GM12878 (cell line): Measurements from ENCODE around the gene PTPRD. TPM values are rescaled to one million over a fixed set of nuclear protein-coding genes. Genes with fewer than 3 reads are reported as not detected.

Experiments
- ATAC-seq: fragments of 200-7000 bp; cut with Tn5 transposase; 3 replicates; pipeline ENCODE4 v1.9.1; 2020; ENCODE audit warnings: mild to moderate bottlenecking, moderate library complexity
- BruUV-seq: library from RNA; stranded (reverse); fragments of 400-500 nt; replicated peaks from 2 replicates; lab custom pipeline; 2021; lab: Mats Ljungman, UMichigan
- CTCF ChIA-PET: fragments of 300-600 bp; sonication (Branson Sonifier 250); formaldehyde crosslinking; extraction: SDS; loops from one replicate; lab custom pipeline; 2021; ENCODE audit warnings: inconsistent platforms; lab: Yijun Ruan, JAX
- POLR2A ChIA-PET: fragments of 350-600 bp; formaldehyde crosslinking; extraction: SDS; loops from one replicate; lab custom pipeline; 2021; ENCODE audit warnings: inconsistent platforms; lab: Charles Lee
- RAD21 ChIA-PET: fragments of 300-600 bp; sonication (Branson Sonifier 250); formaldehyde crosslinking; loops from one replicate; lab custom pipeline; 2023; ENCODE audit warnings: antibody characterized with exemption; ENCODE audit not compliant: unreplicated experiment; lab: Charles Lee
- SMC1A ChIA-PET: fragments of 300-600 bp; sonication (Branson Sonifier 250); formaldehyde crosslinking; loops from one replicate; lab custom pipeline; 2023; ENCODE audit not compliant: unreplicated experiment, uncharacterized antibody; lab: Charles Lee
- DNase-seq: peaks from one replicate; pipeline ENCODE4 v3.0.0-alpha.2; 2011; ENCODE audit warnings: low read depth, low spot score
- FAIRE-seq: peaks from 3 replicates; lab custom pipeline; 2011; peaks lifted over from hg19 to GRCh38; lab: Jason Lieb, UNC
- H2AFZ ChIP-seq: 2 replicates; pipeline ENCODE4 v1.6.0; 2011; ENCODE audit warnings: low read depth, low read length, control low read depth; ENCODE audit not compliant: control insufficient read depth
- H3K27ac ChIP-seq: 2 replicates; pipeline ENCODE4 v1.5.1; 2011; ENCODE audit warnings: control low read depth; ENCODE audit not compliant: control insufficient read depth, insufficient read depth
- H3K27me3 ChIP-seq, 2 experiments: replicated peaks in 1 of 2; 2 replicates each; pipeline versions ENCODE4 v1.6.0 to v1.6.1; 2011; ENCODE audit warnings: low read length in 1 of 2; ENCODE audit not compliant: control insufficient read depth in 2 of 2, insufficient read depth in 2 of 2
- H3K36me3 ChIP-seq, 2 experiments: 2 replicates each; pipeline ENCODE4 v1.5.1; 2011; ENCODE audit warnings: low read length in 1 of 2; ENCODE audit not compliant: control insufficient read depth in 2 of 2, insufficient read depth in 2 of 2
- H3K4me1 ChIP-seq: 2 replicates; pipeline ENCODE4 v1.6.1; 2011; ENCODE audit warnings: mild to moderate bottlenecking, low read length, moderate library complexity, mixed read lengths; ENCODE audit not compliant: control insufficient read depth, insufficient read depth
- H3K4me2 ChIP-seq: 2 replicates; pipeline ENCODE4 v1.6.0; 2011; ENCODE audit warnings: control low read depth; ENCODE audit not compliant: control insufficient read depth, insufficient read depth
- H3K4me3 ChIP-seq: fragments of 200-600 bp; sonication (generic); 2 replicates; pipeline ENCODE4 v1.5.1; 2016
- H3K79me2 ChIP-seq: 2 replicates; pipeline ENCODE4 v1.6.0; 2011; ENCODE audit warnings: low read length; ENCODE audit not compliant: control insufficient read depth, insufficient read depth
- H3K9ac ChIP-seq: 2 replicates; pipeline ENCODE4 v1.8.0; 2011; ENCODE audit warnings: low read length, control low read depth, mixed read lengths; ENCODE audit not compliant: control insufficient read depth, insufficient read depth
- H3K9me3 ChIP-seq: replicated peaks from 3 replicates; pipeline ENCODE4 v1.5.1; 2011; ENCODE audit warnings: mild to moderate bottlenecking, low read length; ENCODE audit not compliant: control insufficient read depth, insufficient read depth
- H4K20me1 ChIP-seq: 2 replicates; pipeline ENCODE4 v1.6.0; 2011; ENCODE audit not compliant: control insufficient read depth, insufficient read depth
- CHD2 ChIP-seq: IDR thresholded peaks from 2 replicates; pipeline ENCODE4 v1.6.1; 2011; ENCODE audit warnings: low read depth, low read length, improper control_type of control experiment, borderline replicate concordance
- DPF2 ChIP-seq: fragments of 450-650 bp; IDR thresholded peaks from 2 replicates; pipeline ENCODE4 v1.6.1; 2017; ENCODE audit warnings: mild to moderate bottlenecking
- NFYB ChIP-seq: IDR thresholded peaks from 2 replicates; pipeline ENCODE4 v1.6.1; 2011; ENCODE audit warnings: low read depth, mild to moderate bottlenecking, low read length, improper control_type of control experiment, moderate library complexity; ENCODE audit not compliant: insufficient read depth
- RBBP5 ChIP-seq: fragments of 200-600 bp; sonication (generic); conservative IDR thresholded peaks from 2 replicates; pipeline ENCODE4 v1.6.1; 2016
- WGBS: methylation state at CpG from one replicate; pipeline ENCODE4 v1.1.6; 2016; ENCODE audit warnings: low lambda C conversion rate; ENCODE audit not compliant: insufficient replicate concordance, insufficient coverage; ENCODE audit errors: missing lambda C conversion rate; 5-methylcytosine and 5-hydroxymethylcytosine counted together
- in situ Hi-C: fragments of 300-500 bp; cut with MboI; formaldehyde crosslinking; loops from 9 replicates; pipeline ENCODE4 v1.14.3; 2018; ENCODE audit warnings: mixed read lengths
- intact Hi-C: fragments of 100-400 bp; cut with micrococcal nuclease; formaldehyde crosslinking; loops from one replicate; pipeline ENCODE4 v1.14.2; 2022; ENCODE audit not compliant: unreplicated experiment
- polyA plus RNA-seq, 11 experiments: library from polyadenylated mRNA; depleted of rRNA in 4 of 11; unstranded in 6 of 11; stranded (reverse) in 5 of 11; fragments of >200 nt; fragmentation: Nextera tagmentation in 4 of 11; fragmentation: Illumina TruSeq in 1 of 11; extraction: Ambion mirVana in 4 of 11; extraction: Trizol in 1 of 11; gene quantifications; 1 replicate in 1 of 11; 2 replicates in 10 of 11; pipeline versions ENCODE4 v1.2.1 to v1.2.3, GENCODE V29; 2011 to 2016; ENCODE audit warnings: inconsistent platforms in 2 of 11, missing spikeins in 2 of 11, low read depth in 1 of 11
- total RNA-seq, 4 experiments: library from RNA; depleted of rRNA in 3 of 4; stranded (reverse); fragments of >200 nt in 3 of 4; fragmentation: Illumina TruSeq in 1 of 4; extraction: Trizol in 1 of 4; gene quantifications; 2 replicates each; pipeline versions ENCODE4 v1.2.1 to v1.2.3, GENCODE V29; 2013 to 2021
- TF ChIP-seq, protein P1 (sequence below): fragments of 450-650 bp; IDR thresholded peaks from 2 replicates; pipeline ENCODE4 v1.6.1; 2017; ENCODE audit warnings: low read depth, mild to moderate bottlenecking, moderate library complexity
- TF ChIP-seq, protein P2 (sequence below): IDR thresholded peaks from 2 replicates; pipeline ENCODE4 v1.6.1; 2012; ENCODE audit warnings: mild to moderate bottlenecking, low read depth, low read length
- TF ChIP-seq, protein P3 (sequence below): fragments of 150-350 bp; IDR thresholded peaks from 2 replicates; pipeline ENCODE4 v1.6.1; 2016; ENCODE audit warnings: low read depth, low read length

PTPRD gene
- total and polyA plus RNA-seq, 10 of the 15 experiments (the other 5 are each of a cell fraction or from before 2014, with no cell fraction given), result under 0.01 to 0.05 (median 0.01) TPM; not detected in 7

DNA sequence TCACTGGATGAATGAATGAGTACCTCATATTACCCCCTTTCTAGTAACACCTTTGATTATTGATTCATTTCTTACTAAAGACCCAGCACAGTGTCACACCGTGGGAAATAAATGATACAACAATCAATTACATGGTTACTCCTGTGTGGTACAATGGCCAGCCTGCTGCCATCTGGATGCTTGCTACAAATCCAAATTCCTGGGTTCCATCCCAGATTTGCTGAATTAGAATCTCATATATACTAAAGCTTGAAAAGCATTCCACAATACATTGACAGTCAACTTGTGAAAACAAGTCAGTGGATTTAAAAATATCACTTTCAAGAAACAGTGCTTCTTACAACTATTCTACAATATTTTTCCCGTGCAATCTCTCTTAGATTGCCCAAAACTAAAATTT, 989.3 kb downstream of the PTPRD start:
- Histone ChIP-seq H3K4me3 (no peak overlapping the region), H3K79me2 (no peaks in the 10 kb centered on the region), H3K36me3 (no peaks in the 10 kb centered on the region), H3K27ac (no peak overlapping the region), H2AFZ (no peak overlapping the region), H3K27me3 (no peaks in the 10 kb centered on the region), H3K4me1 (no peaks in the 10 kb centered on the region), H4K20me1 (no peaks in the 10 kb centered on the region), H3K4me2 (no peak overlapping the region), H3K9me3 (no peaks in the 10 kb centered on the region)
- 0% methylated on average over 2 of the region's 2 CpGs for WGBS
- DNase-seq (no peak), FAIRE-seq (no peak), ATAC-seq (no peak)
- SMC1A ChIA-PET, result no interaction called here
- CTCF ChIA-PET, result no interaction called here
- BruUV-seq, result no TSS peak
- intact Hi-C loops, result no loop called here
- POLR2A ChIA-PET, result no interaction called here
- RAD21 ChIA-PET, result no interaction called here
- no peak for TF ChIP-seq DPF2
- no peak for TF ChIP-seq CHD2
- TF ChIP-seq RBBP5, result no peak
- no peak for TF ChIP-seq NFYB
- TF ChIP-seq, protein P1, sequence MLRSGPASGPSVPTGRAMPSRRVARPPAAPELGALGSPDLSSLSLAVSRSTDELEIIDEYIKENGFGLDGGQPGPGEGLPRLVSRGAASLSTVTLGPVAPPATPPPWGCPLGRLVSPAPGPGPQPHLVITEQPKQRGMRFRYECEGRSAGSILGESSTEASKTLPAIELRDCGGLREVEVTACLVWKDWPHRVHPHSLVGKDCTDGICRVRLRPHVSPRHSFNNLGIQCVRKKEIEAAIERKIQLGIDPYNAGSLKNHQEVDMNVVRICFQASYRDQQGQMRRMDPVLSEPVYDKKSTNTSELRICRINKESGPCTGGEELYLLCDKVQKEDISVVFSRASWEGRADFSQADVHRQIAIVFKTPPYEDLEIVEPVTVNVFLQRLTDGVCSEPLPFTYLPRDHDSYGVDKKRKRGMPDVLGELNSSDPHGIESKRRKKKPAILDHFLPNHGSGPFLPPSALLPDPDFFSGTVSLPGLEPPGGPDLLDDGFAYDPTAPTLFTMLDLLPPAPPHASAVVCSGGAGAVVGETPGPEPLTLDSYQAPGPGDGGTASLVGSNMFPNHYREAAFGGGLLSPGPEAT, result no peak
- TF ChIP-seq, all 136 proteins: peak for 0
- in situ Hi-C loops, result no loop called here
- H3K9ac ChIP-seq, result no peak overlapping the region

DNA sequence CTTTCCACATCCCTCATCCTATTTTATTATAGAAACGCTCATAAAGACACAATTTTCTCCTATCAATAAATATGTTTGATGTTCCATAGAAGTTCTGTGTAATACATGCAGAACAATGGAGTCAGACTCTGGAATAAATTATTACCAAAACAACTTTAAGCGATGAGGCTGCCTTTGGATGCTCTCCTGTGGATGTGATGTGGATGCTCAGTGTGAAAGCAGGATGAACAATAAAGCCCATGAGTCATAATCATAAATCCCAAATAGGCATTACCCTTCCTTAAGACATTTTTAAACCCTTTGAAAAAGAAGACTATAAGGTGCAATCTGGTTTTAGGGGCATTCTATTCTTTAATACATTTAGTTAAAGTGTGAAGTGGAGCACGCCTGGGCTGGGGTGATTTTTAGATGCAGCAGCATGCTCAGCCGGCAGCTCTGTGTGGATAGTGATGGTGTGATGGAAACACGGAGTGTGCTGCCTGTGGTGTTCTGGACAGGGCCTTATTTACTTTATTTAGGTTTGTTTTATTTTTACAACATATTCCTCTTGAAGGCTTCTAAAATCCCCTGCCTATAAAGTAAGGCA, 991.4 kb downstream of the PTPRD start:
- Histone ChIP-seq H4K20me1 (no peaks in the 10 kb centered on the region), H3K27ac (no peak overlapping the region), H3K4me1 (no peaks in the 10 kb centered on the region), H3K36me3 (no peaks in the 10 kb centered on the region), H3K9me3 (no peaks in the 10 kb centered on the region), H3K9ac (no peak overlapping the region), H2AFZ (no peak overlapping the region), H3K4me2 (no peak overlapping the region), H3K79me2 (no peaks in the 10 kb centered on the region), H3K27me3 (no peaks in the 10 kb centered on the region), H3K4me3 (no peak overlapping the region)
- in situ Hi-C loops, result no loop called here
- intact Hi-C loops, result no loop called here
- ChIA-PET SMC1A (no interaction called here), RAD21 (no interaction called here), CTCF (interaction anchor here (1.0 kb wide), 1 partner anchor 15 kb away, joined by 3 read pairs; no protein-coding TSS in a partner anchor), POLR2A (no interaction called here)
- DNase-seq (no peak), FAIRE-seq (no peak), ATAC-seq (no peak)
- WGBS, result 38% methylated on average over 5 of the region's 5 CpGs
- BruUV-seq, result no TSS peak
- TF ChIP-seq, protein P2, sequence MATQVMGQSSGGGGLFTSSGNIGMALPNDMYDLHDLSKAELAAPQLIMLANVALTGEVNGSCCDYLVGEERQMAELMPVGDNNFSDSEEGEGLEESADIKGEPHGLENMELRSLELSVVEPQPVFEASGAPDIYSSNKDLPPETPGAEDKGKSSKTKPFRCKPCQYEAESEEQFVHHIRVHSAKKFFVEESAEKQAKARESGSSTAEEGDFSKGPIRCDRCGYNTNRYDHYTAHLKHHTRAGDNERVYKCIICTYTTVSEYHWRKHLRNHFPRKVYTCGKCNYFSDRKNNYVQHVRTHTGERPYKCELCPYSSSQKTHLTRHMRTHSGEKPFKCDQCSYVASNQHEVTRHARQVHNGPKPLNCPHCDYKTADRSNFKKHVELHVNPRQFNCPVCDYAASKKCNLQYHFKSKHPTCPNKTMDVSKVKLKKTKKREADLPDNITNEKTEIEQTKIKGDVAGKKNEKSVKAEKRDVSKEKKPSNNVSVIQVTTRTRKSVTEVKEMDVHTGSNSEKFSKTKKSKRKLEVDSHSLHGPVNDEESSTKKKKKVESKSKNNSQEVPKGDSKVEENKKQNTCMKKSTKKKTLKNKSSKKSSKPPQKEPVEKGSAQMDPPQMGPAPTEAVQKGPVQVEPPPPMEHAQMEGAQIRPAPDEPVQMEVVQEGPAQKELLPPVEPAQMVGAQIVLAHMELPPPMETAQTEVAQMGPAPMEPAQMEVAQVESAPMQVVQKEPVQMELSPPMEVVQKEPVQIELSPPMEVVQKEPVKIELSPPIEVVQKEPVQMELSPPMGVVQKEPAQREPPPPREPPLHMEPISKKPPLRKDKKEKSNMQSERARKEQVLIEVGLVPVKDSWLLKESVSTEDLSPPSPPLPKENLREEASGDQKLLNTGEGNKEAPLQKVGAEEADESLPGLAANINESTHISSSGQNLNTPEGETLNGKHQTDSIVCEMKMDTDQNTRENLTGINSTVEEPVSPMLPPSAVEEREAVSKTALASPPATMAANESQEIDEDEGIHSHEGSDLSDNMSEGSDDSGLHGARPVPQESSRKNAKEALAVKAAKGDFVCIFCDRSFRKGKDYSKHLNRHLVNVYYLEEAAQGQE, result no peak
- TF ChIP-seq, protein P3, sequence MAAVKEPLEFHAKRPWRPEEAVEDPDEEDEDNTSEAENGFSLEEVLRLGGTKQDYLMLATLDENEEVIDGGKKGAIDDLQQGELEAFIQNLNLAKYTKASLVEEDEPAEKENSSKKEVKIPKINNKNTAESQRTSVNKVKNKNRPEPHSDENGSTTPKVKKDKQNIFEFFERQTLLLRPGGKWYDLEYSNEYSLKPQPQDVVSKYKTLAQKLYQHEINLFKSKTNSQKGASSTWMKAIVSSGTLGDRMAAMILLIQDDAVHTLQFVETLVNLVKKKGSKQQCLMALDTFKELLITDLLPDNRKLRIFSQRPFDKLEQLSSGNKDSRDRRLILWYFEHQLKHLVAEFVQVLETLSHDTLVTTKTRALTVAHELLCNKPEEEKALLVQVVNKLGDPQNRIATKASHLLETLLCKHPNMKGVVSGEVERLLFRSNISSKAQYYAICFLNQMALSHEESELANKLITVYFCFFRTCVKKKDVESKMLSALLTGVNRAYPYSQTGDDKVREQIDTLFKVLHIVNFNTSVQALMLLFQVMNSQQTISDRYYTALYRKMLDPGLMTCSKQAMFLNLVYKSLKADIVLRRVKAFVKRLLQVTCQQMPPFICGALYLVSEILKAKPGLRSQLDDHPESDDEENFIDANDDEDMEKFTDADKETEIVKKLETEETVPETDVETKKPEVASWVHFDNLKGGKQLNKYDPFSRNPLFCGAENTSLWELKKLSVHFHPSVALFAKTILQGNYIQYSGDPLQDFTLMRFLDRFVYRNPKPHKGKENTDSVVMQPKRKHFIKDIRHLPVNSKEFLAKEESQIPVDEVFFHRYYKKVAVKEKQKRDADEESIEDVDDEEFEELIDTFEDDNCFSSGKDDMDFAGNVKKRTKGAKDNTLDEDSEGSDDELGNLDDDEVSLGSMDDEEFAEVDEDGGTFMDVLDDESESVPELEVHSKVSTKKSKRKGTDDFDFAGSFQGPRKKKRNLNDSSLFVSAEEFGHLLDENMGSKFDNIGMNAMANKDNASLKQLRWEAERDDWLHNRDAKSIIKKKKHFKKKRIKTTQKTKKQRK, result no peak
